AG04449 (cell line): ENCODE data around the gene HILPDA.

Experiments used
- CTCF ChIA-PET: fragments of 350-600 bp; formaldehyde crosslinking; extraction: SDS; loops from one replicate; lab custom pipeline; 2021; ENCODE audit warnings: antibody characterized with exemption; lab: Yijun Ruan, JAX
- POLR2A ChIA-PET: fragments of 400-600, 350-600 bp; formaldehyde crosslinking; extraction: SDS; loops from one replicate; lab custom pipeline; 2020; ENCODE audit warnings: antibody characterized with exemption, inconsistent platforms; lab: Yijun Ruan, JAX
- DNase-seq: peaks from one replicate; pipeline ENCODE4 v3.0.0-alpha.2; 2010; ENCODE audit warnings: low read depth, low spot score
- H3K4me3 ChIP-seq: 2 replicates; pipeline ENCODE4 v1.5.1; 2011; ENCODE audit warnings: low read depth, mild to moderate bottlenecking, control low read depth, low read length
- TF ChIP-seq, protein P1 (sequence below): IDR thresholded peaks from one replicate; pipeline ENCODE4 v1.5.1; 2011; ENCODE audit warnings: mild to moderate bottlenecking, moderate library complexity, low read length, control low read depth, inconsistent platforms; ENCODE audit not compliant: insufficient read depth; ENCODE audit errors: missing control alignments

The HILPDA gene

DNA sequence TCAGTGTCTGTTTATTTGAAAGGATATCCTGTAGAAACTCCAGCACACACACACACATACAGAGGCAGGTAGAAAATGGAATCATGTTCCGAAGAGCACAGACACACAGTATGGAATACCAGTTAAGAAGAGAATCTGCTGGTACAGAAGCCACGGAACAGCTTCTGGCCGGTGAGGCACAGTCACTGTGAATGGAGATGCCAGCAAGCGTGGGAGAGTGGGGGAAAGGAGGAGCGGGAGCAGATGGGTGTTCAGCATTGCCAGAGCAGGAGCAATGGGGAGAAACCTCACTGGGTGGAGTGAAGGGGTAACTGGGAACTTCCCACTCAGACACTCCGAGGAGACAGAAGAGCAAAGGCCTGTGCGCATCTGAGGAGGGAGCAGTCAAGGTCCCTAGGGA, 36.4 kb upstream of the HILPDA start:
- no peak overlapping the region for H3K4me3 ChIP-seq
- TF ChIP-seq, protein P1, sequence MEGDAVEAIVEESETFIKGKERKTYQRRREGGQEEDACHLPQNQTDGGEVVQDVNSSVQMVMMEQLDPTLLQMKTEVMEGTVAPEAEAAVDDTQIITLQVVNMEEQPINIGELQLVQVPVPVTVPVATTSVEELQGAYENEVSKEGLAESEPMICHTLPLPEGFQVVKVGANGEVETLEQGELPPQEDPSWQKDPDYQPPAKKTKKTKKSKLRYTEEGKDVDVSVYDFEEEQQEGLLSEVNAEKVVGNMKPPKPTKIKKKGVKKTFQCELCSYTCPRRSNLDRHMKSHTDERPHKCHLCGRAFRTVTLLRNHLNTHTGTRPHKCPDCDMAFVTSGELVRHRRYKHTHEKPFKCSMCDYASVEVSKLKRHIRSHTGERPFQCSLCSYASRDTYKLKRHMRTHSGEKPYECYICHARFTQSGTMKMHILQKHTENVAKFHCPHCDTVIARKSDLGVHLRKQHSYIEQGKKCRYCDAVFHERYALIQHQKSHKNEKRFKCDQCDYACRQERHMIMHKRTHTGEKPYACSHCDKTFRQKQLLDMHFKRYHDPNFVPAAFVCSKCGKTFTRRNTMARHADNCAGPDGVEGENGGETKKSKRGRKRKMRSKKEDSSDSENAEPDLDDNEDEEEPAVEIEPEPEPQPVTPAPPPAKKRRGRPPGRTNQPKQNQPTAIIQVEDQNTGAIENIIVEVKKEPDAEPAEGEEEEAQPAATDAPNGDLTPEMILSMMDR: no peak
- DNase-seq: no peak
- CTCF ChIA-PET: interaction anchor here (0.6 to 7.6 kb wide), 9 partner anchors 7 to 619 kb away, joined by 3 to 196 read pairs (median 5); partner anchors contain the start of gene IMPDH1
- POLR2A ChIA-PET: no interaction called here

DNA sequence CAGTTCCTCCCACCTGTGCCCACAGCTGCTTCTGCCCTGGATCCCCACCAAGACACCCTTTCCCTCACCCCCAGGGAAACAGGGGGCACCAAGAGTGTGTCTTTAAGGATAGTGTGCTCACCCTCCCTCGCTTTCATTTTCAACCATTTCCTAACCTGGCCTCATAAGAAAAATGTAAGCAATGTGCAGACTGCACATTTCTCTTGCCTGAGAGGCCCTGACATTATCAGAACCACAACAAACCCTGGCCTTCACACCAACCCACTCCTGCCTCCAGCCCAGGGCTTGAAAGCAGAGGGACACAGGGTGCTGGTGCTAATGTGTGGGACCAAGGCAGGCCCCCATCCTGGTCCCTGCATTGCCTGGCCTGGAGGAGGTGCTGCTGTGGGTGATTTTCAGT, 34.9 kb upstream of the HILPDA start:
- CTCF ChIA-PET: interaction anchor here (1.0 to 1.2 kb wide), 3 partner anchors 9 to 74 kb away, joined by 3 to 4 read pairs (median 3); no protein-coding TSS in a partner anchor
- TF ChIP-seq, protein P1: no peak
- DNase-seq: no peak
- POLR2A ChIA-PET: no interaction called here
- no peak overlapping the region for H3K4me3 ChIP-seq

DNA sequence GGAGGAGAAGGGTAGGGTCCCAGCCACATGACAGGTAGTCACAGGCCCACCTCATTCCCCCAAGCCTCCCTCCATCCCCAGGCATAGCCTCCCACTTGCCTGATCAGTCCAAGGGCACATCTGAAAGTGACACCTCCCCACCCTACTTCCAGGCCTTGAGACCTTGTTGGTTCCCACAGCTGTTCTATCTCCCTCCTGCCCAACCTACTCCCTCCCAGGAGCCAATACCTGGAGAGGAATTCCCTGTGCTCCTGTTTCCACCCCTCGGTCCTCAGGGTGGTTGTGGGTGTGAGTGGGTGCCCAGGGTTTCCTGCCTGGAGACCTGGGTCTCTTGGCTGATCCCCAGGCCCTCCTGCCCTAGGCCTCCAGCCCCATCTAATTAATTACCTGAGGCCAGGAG, 34.3 kb upstream of the HILPDA start:
- ChIA-PET POLR2A (no interaction called here), CTCF (interaction anchor here (0.8 to 1.2 kb wide), 3 partner anchors 34 to 74 kb away, joined by 3 to 4 read pairs (median 3); no protein-coding TSS in a partner anchor)
- TF ChIP-seq, protein P1: no peak
- H3K4me3 ChIP-seq: no peak overlapping the region
- DNase-seq: no peak

DNA sequence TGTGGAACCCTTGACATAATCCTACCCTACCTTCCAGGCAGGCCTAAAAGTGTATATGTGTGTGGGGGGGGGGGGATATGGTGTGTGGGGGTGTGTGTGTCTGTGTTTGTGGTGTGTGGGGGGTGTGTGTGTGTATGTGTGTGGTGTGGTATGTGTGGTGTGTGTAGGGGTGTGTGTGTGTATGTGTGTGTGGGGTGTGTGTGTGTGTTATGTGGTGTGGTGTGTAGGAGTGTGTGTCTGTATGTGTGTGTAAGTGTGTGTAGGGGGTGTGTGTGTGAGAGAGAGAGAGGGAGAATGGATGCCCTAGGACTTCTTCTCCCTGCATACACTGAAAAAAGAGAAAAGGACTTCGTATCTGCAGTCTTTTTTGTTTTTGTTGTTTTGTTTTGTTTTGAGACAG, 33.6 kb upstream of the HILPDA start:
- TF ChIP-seq, protein P1: no peak
- DNase-seq: no peak
- CTCF ChIA-PET: interaction anchor here (0.8 to 14.4 kb wide), 6 partner anchors 14 to 54 kb away, joined by 3 to 569 read pairs (median 92); partner anchors contain the start of gene METTL2B
- POLR2A ChIA-PET: no interaction called here
- H3K4me3 ChIP-seq: no peak overlapping the region

DNA sequence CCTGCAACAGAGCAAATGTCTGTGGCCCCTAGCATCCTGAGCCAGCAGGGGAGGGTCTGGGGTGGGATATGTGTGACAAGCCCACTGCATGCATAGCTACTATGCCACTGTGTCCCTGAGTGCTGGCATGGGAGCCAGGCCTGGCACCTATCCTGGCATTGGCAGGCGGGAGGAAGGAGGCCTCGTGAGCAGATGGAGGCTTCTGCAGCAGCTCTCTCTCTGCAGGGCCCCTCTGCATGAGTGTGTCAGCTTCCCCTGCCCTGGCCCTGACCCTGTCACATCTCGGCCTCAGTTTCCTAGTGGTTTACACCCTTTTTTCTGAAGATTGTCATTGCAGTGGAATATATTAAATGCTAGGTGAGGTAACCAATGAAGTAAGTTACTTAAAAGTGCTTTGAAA, 32.8 kb upstream of the HILPDA start:
- H3K4me3 ChIP-seq: no peak overlapping the region
- POLR2A ChIA-PET: no interaction called here
- TF ChIP-seq, protein P1: no peak
- DNase-seq: no peak
- CTCF ChIA-PET: interaction anchor here (1.1 to 14.8 kb wide), 11 partner anchors 6 to 463 kb away, joined by 3 to 569 read pairs (median 99); partner anchors contain the start of genes HILPDA, IMPDH1 and METTL2B

DNA sequence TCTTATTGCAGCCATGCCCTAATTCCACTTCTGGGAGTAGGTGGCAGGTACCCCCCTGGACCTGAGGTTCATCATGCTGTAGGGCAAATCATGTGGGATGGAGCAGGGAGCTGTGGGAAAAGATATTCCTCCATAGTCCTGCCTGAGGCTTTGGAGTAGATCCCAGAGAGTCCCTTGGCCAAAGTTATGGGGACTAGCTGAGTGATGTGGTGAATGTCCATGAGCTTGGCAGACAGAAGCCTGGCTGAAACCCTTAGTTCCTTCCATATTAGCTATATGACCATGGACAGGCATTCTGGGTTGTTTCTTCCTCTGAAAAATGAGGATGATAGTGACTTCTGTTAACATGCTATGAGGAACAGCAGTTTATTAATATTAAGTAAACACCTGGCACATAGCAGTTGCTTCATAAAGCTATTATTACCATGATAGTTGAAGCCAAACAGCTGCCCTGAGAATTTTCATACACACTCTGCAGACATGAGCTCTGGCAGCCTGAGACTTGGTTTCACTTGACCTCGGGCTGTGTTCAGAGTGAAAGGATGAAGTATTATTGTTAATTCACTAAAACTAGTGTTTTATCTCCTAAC, 30.9 kb upstream of the HILPDA start:
- H3K4me3 ChIP-seq: no peak overlapping the region
- POLR2A ChIA-PET: no interaction called here
- CTCF ChIA-PET: interaction anchor here (0.6 to 14.8 kb wide), 28 partner anchors 8 to 459 kb away, joined by 3 to 569 read pairs (median 16); partner anchors contain the start of genes HILPDA, IMPDH1, METTL2B and RBM28
- TF ChIP-seq, protein P1: no peak
- DNase-seq: no peak
